Bone marrow (tissue), 2 donors: ENCODE results near the gene BUD23.
"Not testable (repeated sequence)": the region's sequence is repeated elsewhere in the genome, so short reads cannot be mapped to it uniquely, and the experiment has no call there.

Experiments
- DNase-seq, 2 donors: peaks; one replicate each; lab custom pipeline; 2025; lab: John Stamatoyannopoulos, UW

BUD23 gene

GRCh38 chr7:73668103-73668885, 15.1 kb upstream of the BUD23 start:
- no peak for DNase-seq

DNA sequence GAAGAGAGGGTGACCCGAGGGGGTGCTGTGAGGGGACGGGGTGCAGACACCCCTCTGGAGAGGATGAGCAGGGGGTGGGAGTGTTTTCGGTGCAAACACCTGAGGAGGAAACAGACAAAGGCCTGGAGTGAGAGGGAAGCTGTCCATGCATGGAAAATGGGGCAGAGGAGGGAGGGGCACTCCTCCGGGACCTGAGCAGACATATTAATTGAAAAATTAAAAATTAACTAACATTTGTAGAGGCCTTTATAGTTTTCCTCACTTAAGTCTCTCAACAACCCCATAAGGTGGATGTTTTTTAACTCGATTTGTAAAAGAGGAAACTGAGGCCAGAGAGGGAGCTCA, 14.5 kb upstream of the BUD23 start:
- DNase-seq = no peak

DNA sequence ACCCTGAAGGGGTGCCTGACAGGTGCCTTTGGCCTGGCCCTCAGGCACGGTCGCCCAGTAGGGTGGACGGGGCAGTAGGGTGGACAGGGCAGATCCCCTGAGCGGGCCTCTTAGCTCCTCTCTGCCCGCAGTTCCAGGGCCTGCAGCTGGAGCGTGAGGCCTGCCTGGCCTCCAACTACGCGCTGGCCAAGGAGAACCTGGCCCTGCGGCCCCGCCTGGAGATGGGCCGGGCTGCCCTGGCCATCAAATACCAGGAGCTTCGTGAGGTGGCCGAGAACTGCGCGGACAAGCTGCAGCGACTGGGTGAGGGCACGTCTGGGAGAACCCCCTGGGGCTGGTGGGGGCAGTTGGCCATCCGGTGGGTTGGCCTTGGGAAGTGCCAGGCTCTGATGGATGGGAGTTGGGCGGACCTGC, 14.1 kb upstream of the BUD23 start:
- no peak for DNase-seq

DNA sequence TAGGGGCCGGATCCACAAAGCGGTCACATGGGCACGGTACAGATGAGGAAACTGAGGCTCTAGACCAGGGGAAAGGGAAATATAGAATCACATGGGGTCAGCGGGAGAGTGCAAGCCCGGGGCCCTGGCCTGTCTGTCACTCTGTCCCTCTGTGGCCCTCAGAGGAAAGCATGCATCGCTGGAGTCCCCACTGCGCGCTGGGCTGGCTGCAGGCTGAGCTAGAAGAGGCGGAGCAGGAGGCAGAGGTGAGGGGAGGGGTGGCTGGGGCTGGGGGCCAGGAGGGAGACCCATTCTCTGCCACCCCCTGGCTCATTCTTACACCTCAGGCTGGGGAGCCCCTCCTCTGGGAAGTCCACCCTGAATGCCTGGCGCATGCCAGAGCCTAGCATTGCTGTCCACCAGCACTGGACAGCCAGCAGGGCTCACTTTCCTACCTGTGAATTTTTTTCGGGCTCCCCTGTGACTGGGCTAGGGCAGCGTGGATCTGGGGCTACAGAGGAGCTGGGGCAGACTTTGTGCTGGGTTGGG, 13.5 kb upstream of the BUD23 start:
- no peak for DNase-seq

GRCh38 chr7:73671322-73671661, 12.1 kb upstream of the BUD23 start:
- no peak for DNase-seq

- no peak for DNase-seq
Observed at GRCh38 chr7:73671857-73672445, 11.4 kb upstream of the BUD23 start.

GRCh38 chr7:73674468-73675124, 8.8 kb upstream of the BUD23 start:
- no peak for DNase-seq

DNA sequence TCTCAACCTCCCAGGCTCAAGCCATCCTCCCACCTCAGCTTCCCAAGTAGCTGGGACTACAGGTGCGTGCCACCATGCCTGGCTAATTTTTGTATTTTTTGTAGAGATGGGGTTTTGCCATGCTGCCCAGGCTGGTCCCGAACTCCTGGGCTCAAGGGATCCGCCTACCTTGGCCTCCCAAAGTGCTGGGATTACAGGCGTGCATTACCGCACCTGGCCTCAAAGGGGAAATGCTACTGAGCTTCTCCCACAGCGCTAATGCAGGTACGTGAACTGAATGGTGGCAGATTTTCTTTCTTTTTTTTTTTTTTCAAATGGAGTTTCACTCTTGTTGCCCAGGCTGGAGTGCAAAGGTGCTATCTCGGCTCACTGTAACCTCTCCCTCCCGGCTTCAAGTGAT, 7.3 kb upstream of the BUD23 start:
- not testable (repeated sequence) for DNase-seq

GRCh38 chr7:73678862-73679261, 4.5 kb upstream of the BUD23 start:
- DNase-seq = no peak

GRCh38 chr7:73679709-73680108, 3.7 kb upstream of the BUD23 start:
- DNase-seq = no peak

DNA sequence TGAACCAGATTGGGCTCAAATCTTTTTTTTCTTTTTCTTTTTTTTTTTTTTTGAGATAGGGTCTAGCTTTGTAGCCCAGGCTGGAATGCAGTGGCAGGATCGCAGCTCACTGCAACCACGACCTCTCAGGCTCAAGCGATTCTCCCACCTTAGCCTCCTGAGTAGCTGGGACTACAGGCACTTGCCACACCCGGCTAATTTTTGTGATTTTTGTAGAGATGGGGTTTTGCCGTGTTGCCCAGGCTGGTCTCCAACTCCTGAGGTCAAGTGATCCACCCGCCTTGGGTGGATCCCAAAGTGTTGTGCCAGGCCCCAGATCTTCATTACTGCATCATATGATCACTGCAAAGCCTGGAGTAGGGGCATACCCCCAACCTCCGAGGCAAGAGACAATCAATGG, 2.9 kb upstream of the BUD23 start:
- no peak for DNase-seq

DNA sequence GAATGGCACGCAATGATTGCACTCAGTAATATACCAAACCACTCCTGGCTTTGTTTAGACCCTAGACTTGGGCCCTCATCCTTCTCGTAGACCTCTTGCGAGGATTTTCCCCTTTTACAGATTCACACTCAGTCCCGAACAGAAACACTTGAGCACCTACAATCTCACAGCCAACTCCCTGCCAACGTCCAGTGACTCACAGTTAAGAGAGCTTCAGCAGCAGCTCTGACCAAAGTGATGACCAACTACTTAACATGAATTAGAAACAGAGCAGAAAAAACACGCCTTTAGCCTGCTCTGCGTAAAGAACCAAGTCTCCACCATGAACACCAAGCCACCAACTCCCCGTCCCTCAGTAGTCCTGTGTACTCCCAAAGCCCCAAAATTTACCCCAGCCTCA, 2.4 kb upstream of the BUD23 start:
- no peak for DNase-seq

DNA sequence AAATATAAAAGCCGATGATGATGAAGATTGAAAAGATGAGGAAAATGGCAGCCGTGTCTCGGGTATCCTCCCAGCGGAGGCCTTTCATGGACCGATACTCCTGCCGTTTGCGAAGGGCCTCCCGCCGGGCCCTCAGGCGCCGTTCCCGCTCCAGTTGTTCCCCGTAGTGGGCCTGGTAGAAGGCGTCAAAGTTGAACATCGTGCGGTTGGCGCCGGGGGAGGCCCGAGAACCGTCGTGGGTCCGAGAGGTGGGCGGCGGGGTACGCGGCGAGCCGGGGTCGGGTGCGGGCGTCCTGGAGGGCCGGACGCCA, 697 bp upstream of the BUD23 start:
- DNase-seq = no peak

DNA sequence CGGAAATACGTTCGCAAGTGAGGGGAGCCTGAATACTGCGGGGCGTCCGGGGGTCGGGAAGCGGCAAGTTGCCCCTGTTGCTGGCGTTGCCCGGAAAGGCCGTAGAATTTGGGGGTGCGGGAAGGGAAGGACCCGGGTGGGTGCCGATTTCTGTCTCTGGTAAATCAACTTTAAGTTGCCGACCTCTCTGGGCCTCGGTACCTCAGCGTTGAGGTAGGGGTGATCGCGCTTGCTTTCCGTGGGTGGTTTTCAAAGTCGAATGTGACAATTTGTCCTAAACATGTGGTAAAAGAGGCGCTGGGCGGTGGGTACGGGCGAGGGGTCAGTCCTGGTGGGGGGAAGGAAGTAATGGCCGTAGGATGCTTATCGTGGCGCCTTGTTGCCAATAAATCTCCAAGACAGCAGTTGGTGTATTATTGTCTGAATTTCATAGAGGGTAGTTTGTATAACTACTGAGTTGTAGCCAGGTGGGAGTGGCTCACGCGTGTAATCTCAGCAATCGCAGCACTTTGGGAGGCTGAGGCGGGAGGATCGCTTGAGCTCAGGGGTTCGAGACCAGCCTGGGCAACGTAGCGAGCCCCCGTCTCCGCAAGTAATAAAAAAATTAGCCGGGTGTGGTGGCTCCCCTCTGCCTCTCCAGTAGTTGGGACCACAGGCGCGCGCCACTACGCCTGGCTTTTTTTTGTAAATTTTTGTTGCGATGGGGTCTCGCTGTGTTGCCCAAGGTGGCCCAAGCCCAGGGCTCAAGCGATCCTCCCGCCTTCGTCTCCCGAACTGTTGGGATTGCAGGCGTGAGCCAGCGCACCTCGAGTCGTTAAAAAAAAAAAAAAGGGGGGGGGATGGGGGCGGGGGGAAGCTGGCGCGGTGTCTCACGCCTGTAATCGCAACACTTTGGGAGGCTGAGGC, 644 bp downstream of the BUD23 start:
- DNase-seq = no peak

GRCh38 chr7:73685311-73685710, 1.9 kb downstream of the BUD23 start:
- DNase-seq = no peak

DNA sequence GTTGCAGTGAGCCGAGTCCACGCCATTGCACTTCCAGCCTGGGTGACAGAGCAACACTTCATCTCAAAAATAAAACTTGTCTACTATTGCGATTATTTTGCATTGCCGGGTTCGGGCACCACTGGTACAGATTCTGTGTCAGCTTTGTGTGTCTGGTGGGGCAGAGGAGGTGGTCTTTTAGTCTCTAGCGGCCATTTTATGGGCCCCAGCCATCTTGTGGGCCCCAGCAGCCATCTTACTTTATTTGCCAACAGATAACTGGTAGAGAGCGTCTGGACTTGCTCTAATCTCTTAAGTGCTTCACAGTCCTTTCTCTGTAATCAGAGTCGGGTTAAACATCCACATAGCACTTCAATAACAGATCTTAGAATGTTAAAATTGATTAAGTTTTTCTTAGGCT, 4.9 kb downstream of the BUD23 start:
- no peak for DNase-seq

- DNase-seq = no peak
Observed at GRCh38 chr7:73690646-73691045, 7.2 kb downstream of the BUD23 start.

GRCh38 chr7:73696372-73696771, 13.0 kb downstream of the BUD23 start:
- DNase-seq = no peak

DNA sequence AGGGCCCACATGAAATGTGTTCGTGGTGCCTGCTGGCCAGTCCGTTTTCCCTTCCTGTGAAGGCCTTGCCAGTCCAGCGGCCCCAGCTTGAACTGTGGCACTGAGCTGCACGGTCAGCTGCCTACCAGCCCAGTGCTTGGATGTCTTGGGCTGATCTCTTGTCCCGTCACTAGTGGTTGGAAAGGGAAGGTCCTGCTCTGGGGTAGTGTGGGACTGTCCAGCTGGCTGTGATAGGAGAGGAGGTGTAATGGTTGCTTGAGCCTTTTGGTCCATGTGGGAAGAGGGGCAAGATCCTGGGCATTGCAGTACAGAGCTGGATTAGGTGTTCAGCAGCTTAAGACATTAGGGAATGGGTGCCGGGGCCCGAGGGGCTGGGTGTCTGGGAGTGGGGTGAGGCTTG, 15.0 kb downstream of the BUD23 start:
- no peak for DNase-seq

- no peak for DNase-seq
Observed at GRCh38 chr7:73699370-73700068, 16.1 kb downstream of the BUD23 start.

GRCh38 chr7:73700069-73700423, 16.6 kb downstream of the BUD23 start:
- no peak for DNase-seq

DNA sequence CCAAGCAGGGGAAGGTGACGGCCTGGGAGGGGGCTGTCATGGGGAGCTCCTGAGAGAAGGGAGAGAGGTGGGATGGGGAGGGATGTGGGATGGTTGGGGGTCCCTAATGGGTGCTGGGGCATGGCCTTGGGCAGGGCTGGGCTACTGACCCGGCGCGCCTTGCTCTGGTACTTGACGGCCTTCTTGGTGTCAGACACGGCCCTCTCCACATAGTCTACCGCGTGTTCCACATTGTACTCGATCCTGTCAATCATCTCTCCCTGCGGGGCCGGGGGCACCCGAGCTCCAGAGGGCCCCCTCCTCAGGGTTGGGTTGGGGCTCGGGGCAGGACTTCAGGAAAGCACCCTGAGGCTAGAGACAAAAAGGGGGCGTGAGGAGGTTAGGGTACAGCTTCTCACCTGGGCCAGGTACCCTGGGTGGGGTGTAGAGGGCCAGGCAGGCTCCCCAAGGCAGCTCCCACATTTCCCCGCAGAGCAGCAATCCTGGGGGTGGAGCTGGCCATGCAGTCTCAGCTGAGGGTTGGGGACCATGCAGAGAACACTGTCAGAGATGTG, 17.3 kb downstream of the BUD23 start:
- no peak for DNase-seq
